Mesenchymal stem cell (in vitro differentiated cells and primary cell): ENCODE measurements around the gene THAP7.
A peak's percentile ranks its signal among the peaks of the same experiment; 100 is the strongest.

Experiments used
- DNase-seq: peaks from one replicate; pipeline ENCODE4 v3.0.0-alpha.2; 2013
- H2AFZ ChIP-seq: one replicate; pipeline ENCODE4 v1.6.1; 2013; ENCODE audit warnings: low read depth, mild to moderate bottlenecking, control low read depth, inconsistent platforms, low read length, moderate library complexity
- H2AK5ac ChIP-seq: 2 replicates; pipeline ENCODE4 v1.6.1; 2013; ENCODE audit warnings: low read length, moderate library complexity, mild to moderate bottlenecking, inconsistent platforms; ENCODE audit not compliant: severe bottlenecking
- H2BK120ac ChIP-seq: one replicate; pipeline ENCODE4 v1.6.1; 2013; ENCODE audit warnings: low read depth, mild to moderate bottlenecking, inconsistent platforms, low read length, moderate library complexity
- H2BK12ac ChIP-seq, 2 experiments: one replicate each; pipeline ENCODE4 v1.6.1; 2013; ENCODE audit warnings: inconsistent platforms in 2 of 2, low read length in 2 of 2, mild to moderate bottlenecking in 2 of 2, moderate library complexity in 2 of 2, control low read depth in 1 of 2
- H2BK15ac ChIP-seq: one replicate; pipeline ENCODE4 v1.6.1; 2013; ENCODE audit warnings: mild to moderate bottlenecking, low read depth, inconsistent platforms; ENCODE audit not compliant: poor library complexity, severe bottlenecking
- H2BK5ac ChIP-seq: 2 replicates; pipeline ENCODE4 v1.6.1; 2013; ENCODE audit warnings: low read depth, mild to moderate bottlenecking, low read length, control low read depth, inconsistent platforms; ENCODE audit not compliant: poor library complexity, severe bottlenecking
- H3K14ac ChIP-seq, 2 experiments: one replicate each; pipeline ENCODE4 v1.6.1; 2013; ENCODE audit warnings: inconsistent platforms in 2 of 2, low read length in 2 of 2, control low read depth in 1 of 2, mild to moderate bottlenecking in 1 of 2, moderate library complexity in 1 of 2
- H3K18ac ChIP-seq, 2 experiments: one replicate each; pipeline ENCODE4 v1.6.1; 2013; ENCODE audit warnings: inconsistent platforms in 2 of 2, low read length in 2 of 2, control low read depth in 1 of 2, low read depth in 1 of 2, mild to moderate bottlenecking in 1 of 2
- H3K23ac ChIP-seq, 2 experiments: one replicate each; pipeline ENCODE4 v1.6.1; 2013; ENCODE audit warnings: inconsistent platforms in 2 of 2, low read length in 2 of 2, mild to moderate bottlenecking in 2 of 2, moderate library complexity in 2 of 2, control low read depth in 1 of 2
- H3K27ac ChIP-seq: 2 replicates; pipeline ENCODE4 v1.5.1; 2013; ENCODE audit warnings: mild to moderate bottlenecking, moderate library complexity, low read length, control low read depth, inconsistent platforms; ENCODE audit not compliant: poor library complexity, severe bottlenecking
- H3K27me3 ChIP-seq, 2 experiments: 2 replicates each; pipeline versions ENCODE4 v1.6.1 to v1.7.0; 2013; ENCODE audit warnings: low read length in 2 of 2, mild to moderate bottlenecking in 2 of 2, moderate library complexity in 2 of 2, control low read depth in 1 of 2, inconsistent platforms in 1 of 2; ENCODE audit not compliant: control insufficient read depth in 1 of 2, insufficient read depth in 1 of 2
- H3K36me3 ChIP-seq, 2 experiments: 2 replicates each; pipeline versions ENCODE4 v1.6.1 to v1.7.0; 2013; ENCODE audit warnings: low read length in 2 of 2, control low read depth in 1 of 2, inconsistent platforms in 1 of 2, low read depth in 1 of 2, mild to moderate bottlenecking in 1 of 2; ENCODE audit not compliant: insufficient read depth in 2 of 2, control insufficient read depth in 1 of 2
- H3K4ac ChIP-seq, 2 experiments: one replicate each; pipeline ENCODE4 v1.6.1; 2013; ENCODE audit warnings: inconsistent platforms in 2 of 2, low read length in 2 of 2, mild to moderate bottlenecking in 2 of 2, moderate library complexity in 2 of 2, control low read depth in 1 of 2, low read depth in 1 of 2
- H3K4me1 ChIP-seq: 2 replicates; pipeline ENCODE4 v1.6.1; 2013; ENCODE audit warnings: low read depth, low read length, control low read depth; ENCODE audit not compliant: control insufficient read depth, insufficient read depth
- H3K4me2 ChIP-seq: 2 replicates; pipeline ENCODE4 v1.6.1; 2013; ENCODE audit warnings: low read length, mild to moderate bottlenecking, inconsistent platforms; ENCODE audit not compliant: poor library complexity, severe bottlenecking
- H3K4me3 ChIP-seq, 2 experiments: 2 replicates each; pipeline versions ENCODE4 v1.5.1 to v1.7.0; 2013; ENCODE audit warnings: low read length in 2 of 2, mild to moderate bottlenecking in 2 of 2, control low read depth in 1 of 2, low read depth in 1 of 2; ENCODE audit not compliant: insufficient read depth in 1 of 2
- H3K79me1 ChIP-seq: replicated peaks from 2 replicates; pipeline ENCODE4 v1.6.1; 2013; ENCODE audit warnings: mild to moderate bottlenecking, control low read depth, low read length, inconsistent platforms; ENCODE audit not compliant: poor library complexity, severe bottlenecking
- H3K9ac ChIP-seq: 2 replicates; pipeline ENCODE4 v1.7.0; 2013; ENCODE audit warnings: mild to moderate bottlenecking, low read length, moderate library complexity
- H3K9me3 ChIP-seq: 2 replicates; pipeline ENCODE4 v1.7.0; 2013; ENCODE audit warnings: mild to moderate bottlenecking, low read length; ENCODE audit not compliant: control insufficient read depth
- H4K8ac ChIP-seq: one replicate; pipeline ENCODE4 v1.6.1; 2013; ENCODE audit warnings: inconsistent platforms, mild to moderate bottlenecking, low read length, moderate library complexity
- H4K91ac ChIP-seq: one replicate; pipeline ENCODE4 v1.6.1; 2013; ENCODE audit warnings: mild to moderate bottlenecking, low read length, inconsistent platforms
- WGBS: methylation state at CpG from one replicate; pipeline ENCODE4 v1.1.7; 2013; ENCODE audit warnings: mixed read lengths; 5-methylcytosine and 5-hydroxymethylcytosine counted together

The THAP7 gene

DNA sequence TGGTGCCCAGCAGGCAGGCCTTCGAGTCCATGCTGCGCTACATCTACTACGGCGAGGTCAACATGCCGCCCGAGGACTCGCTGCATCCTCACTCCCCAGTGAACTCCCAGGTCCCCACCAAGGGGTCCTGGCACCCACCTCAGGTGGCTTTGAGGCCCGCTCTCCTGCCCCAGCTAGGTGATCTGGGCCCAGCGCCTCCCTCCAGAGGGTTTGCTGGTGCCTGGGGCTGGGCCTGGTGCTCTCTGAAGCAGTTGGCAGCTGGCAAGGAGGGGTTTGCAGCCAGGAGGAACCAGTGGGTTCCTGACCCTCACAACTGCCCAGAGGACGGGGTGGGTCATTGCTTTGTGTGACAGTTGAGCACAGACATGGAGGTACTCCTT, 5.9 kb downstream of the THAP7 start:
- peaks cover 34% of the 10 kb centered on the region for H3K79me1 ChIP-seq
- 98% methylated on average over 10 of the region's 10 CpGs for WGBS
- H3K36me3 ChIP-seq: peaks cover 80 to 97% of the 10 kb centered on the region in 2 experiments
- H2BK5ac ChIP-seq: no peak overlapping the region
- no peak overlapping the region for H3K27ac ChIP-seq
- H3K4me1 ChIP-seq: peaks cover 20% of the 10 kb centered on the region
- H2BK15ac ChIP-seq: no peak overlapping the region
- no peak overlapping the region for H3K4me3 ChIP-seq
- no peak overlapping the region for H2BK12ac ChIP-seq
- H3K9me3 ChIP-seq: no peaks in the 10 kb centered on the region
- H2AFZ ChIP-seq: no peak overlapping the region
- H3K4me2 ChIP-seq: no peak overlapping the region
- H3K27me3 ChIP-seq: no peaks in the 10 kb centered on the region
- H4K91ac ChIP-seq: no peak overlapping the region
- no peak overlapping the region for H3K14ac ChIP-seq
- H3K23ac ChIP-seq: no peak overlapping the region
- no peak overlapping the region for H2AK5ac ChIP-seq
- H2BK120ac ChIP-seq: no peak overlapping the region
- no peak overlapping the region for H4K8ac ChIP-seq
- no peak overlapping the region for H3K18ac ChIP-seq
- H3K9ac ChIP-seq: no peak overlapping the region
- H3K4ac ChIP-seq: no peak overlapping the region
- DNase-seq: no peak

DNA sequence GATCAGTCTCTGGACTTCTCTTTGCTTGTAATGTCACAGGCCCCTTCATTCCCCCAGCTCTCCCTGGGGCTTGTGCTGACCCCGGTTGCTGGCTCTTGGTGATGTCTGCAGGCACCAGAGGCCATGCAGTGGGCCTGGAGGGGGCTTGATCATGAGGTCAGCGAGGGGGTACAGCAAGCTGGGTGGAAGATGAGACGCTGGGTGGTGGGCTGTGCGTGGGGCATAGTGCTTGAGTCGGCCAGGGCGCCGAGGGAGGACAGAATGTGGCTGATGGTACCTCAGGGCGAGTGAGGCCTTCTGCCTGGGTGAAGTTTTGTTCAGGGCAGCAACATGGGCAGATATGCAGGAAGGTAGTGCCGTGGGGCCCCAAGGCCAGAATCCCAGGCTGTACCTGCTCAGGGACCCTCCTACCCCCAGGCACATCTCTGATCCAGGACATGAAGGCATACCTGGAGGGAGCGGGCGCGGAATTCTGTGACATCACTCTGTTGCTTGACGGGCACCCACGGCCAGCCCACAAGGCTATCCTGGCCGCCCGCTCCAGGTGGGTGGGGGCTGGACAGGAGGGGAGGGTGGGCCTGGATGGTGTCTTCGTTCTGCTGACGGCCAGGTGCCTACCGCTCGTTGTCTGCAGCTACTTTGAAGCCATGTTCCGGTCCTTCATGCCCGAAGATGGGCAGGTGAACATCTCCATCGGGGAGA, 6.4 kb downstream of the THAP7 start:
- Histone ChIP-seq H4K91ac (no peak overlapping the region), H3K9ac (no peak overlapping the region), H4K8ac (no peak overlapping the region), H3K36me3 (peaks cover 86 to 100% of the 10 kb centered on the region in 2 experiments), H2BK15ac (no peak overlapping the region), H3K79me1 (peaks cover 29% of the 10 kb centered on the region), H3K27me3 (no peaks in the 10 kb centered on the region), H2BK120ac (no peak overlapping the region), H3K4ac (no peak overlapping the region), H2BK5ac (no peak overlapping the region), H2AK5ac (no peak overlapping the region), H2AFZ (no peak overlapping the region), H3K4me1 (peaks cover 15% of the 10 kb centered on the region), H2BK12ac (no peak overlapping the region), H3K14ac (no peak overlapping the region), H3K4me2 (no peak overlapping the region), H3K18ac (no peak overlapping the region), H3K4me3 (no peak overlapping the region), H3K9me3 (no peaks in the 10 kb centered on the region), H3K23ac (no peak overlapping the region), H3K27ac (no peak overlapping the region)
- DNase-seq: no peak
- 92% methylated on average over 23 of the region's 23 CpGs for WGBS

DNA sequence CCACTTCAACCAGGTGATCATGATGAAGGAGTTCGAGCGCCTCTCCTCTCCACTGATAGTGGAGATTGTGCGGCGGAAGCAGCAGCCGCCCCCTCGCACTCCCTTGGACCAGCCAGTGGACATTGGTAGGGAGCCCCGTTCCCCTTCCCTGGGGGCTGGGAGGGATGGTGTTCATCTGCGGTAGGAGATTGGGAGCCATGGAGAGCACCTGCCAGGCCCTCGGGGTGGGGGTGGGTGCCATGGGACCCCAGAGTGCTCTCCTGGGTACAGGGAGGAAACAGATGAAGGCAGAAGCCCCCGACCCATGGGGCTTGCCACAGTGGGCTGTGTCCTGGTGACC, 7.0 kb downstream of the THAP7 start:
- H3K27me3 ChIP-seq: no peaks in the 10 kb centered on the region
- no peak overlapping the region for H3K27ac ChIP-seq
- H2BK15ac ChIP-seq: no peak overlapping the region
- H3K4me1 ChIP-seq: peaks cover 9% of the 10 kb centered on the region
- H3K4me2 ChIP-seq: no peak overlapping the region
- H3K4ac ChIP-seq: no peak overlapping the region
- DNase-seq: no peak
- H3K9ac ChIP-seq: no peak overlapping the region
- H4K91ac ChIP-seq: no peak overlapping the region
- H2AK5ac ChIP-seq: no peak overlapping the region
- 98% methylated on average over 10 of the region's 10 CpGs for WGBS
- no peak overlapping the region for H2BK5ac ChIP-seq
- H3K79me1 ChIP-seq: peaks cover 25% of the 10 kb centered on the region
- no peak overlapping the region for H2AFZ ChIP-seq
- no peak overlapping the region for H3K23ac ChIP-seq
- H3K18ac ChIP-seq: no peak overlapping the region
- H3K9me3 ChIP-seq: no peaks in the 10 kb centered on the region
- no peak overlapping the region for H2BK12ac ChIP-seq
- no peak overlapping the region for H2BK120ac ChIP-seq
- H4K8ac ChIP-seq: no peak overlapping the region
- no peak overlapping the region for H3K14ac ChIP-seq
- H3K4me3 ChIP-seq: peak overlapping the region in 1 of 2 experiments; percentile 19
- peaks cover 85 to 98% of the 10 kb centered on the region in 2 experiments for H3K36me3 ChIP-seq

DNA sequence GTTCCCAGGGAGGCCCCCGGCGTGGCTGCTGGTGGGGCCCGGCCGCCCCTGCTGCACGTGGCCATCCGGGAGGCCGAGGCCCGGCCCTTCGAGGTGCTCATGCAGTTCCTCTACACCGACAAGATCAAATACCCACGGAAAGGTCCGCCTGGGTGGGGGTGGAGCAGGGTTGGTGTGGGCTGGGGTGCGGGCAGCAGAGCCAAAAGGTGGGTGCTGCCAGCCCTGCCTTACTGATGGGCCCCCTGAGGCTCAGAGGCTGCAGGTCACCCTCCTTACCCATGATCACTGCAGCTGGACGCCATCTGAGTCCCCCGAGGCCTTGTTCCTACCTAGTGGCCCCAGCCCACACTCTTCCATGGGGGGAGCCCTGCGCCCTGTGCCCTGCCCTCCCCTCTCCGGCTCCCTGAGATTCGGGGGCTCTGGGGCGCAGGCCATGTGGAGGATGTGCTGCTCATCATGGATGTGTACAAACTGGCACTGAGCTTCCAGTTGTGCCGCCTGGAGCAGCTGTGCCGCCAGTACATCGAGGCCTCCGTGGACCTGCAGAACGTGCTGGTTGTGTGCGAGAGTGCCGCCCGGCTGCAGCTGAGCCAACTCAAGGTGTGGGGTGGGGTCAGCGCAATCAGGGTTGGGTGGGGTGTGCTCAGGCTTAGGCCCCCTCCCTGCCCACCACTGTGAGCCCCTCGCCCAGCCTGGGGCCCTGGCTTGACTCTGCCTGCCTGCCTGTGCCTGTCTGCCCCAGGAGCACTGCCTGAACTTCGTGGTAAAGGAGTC, 7.6 kb downstream of the THAP7 start:
- no peak overlapping the region for H2BK5ac ChIP-seq
- no peak overlapping the region for H3K27ac ChIP-seq
- no peak overlapping the region for H3K9ac ChIP-seq
- no peak overlapping the region for H2BK12ac ChIP-seq
- no peak overlapping the region for H2BK120ac ChIP-seq
- H3K4me3 ChIP-seq: peak overlapping the region in 1 of 2 experiments; percentile 19
- no peak overlapping the region for H2BK15ac ChIP-seq
- H3K4me2 ChIP-seq: no peak overlapping the region
- no peaks in the 10 kb centered on the region for H3K9me3 ChIP-seq
- H2AFZ ChIP-seq: no peak overlapping the region
- H3K4me1 ChIP-seq: peaks cover 9% of the 10 kb centered on the region
- no peak overlapping the region for H3K18ac ChIP-seq
- no peak overlapping the region for H4K91ac ChIP-seq
- WGBS: 94% methylated on average over 22 of the region's 30 CpGs
- no peak overlapping the region for H2AK5ac ChIP-seq
- H3K23ac ChIP-seq: no peak overlapping the region
- H3K14ac ChIP-seq: no peak overlapping the region
- DNase-seq: no peak
- peaks cover 21% of the 10 kb centered on the region for H3K79me1 ChIP-seq
- H4K8ac ChIP-seq: no peak overlapping the region
- no peaks in the 10 kb centered on the region for H3K27me3 ChIP-seq
- H3K4ac ChIP-seq: no peak overlapping the region
- H3K36me3 ChIP-seq: peaks cover 79 to 96% of the 10 kb centered on the region in 2 experiments
